Stimulated activated CD4-positive, alpha-beta T cell treated with anti-CD3 and anti-CD28 coated beads, Interleukin-12 subunit alpha, Interleukin-12 subunit beta, amount 100 ng/mL, for 4 hours (primary cell): Measurements from ENCODE around the gene SPRED2.

ENCODE experiments used
- DNase-seq: peaks from one replicate; pipeline ENCODE4 v3.0.0-alpha.2; 2020

The SPRED2 gene

DNA sequence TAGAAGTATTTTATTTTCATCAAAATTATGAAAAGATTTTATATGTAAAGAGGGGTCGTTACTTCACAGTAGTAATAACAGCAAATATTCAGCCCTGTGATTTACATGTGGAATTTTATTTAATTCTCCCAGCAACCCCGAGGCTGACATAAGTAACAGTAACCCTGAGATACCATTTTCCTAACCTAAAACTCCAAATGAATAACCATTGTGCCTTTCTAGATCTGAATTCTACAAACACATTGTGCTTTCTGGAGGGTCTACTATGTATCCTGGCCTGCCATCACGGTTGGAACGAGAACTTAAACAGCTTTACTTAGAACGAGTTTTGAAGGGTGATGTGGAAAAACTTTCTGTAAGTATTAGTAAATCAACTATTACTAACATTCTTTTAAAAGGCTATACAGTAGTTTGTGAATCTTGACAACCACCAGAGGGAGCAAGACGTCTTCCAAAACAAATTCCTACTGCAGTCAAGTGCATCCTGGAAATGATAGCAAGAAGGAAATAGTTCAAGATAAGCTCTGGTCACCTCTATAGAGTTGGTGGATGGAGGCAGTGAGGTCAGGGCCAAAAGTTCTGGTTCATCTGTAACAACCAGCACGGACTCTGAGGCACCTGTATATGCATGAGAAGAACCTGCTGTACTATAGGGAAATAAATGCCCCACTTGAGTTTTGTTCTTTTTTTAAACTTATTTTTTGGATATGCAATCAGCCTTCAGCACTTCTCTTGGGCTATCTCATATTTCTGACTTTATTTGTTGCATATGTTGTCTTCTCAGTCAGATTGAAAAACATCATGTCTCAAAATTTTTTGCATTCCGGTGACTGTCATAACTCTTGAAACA, 167.4 kb downstream of the SPRED2 start:
- DNase-seq = no peak

DNA sequence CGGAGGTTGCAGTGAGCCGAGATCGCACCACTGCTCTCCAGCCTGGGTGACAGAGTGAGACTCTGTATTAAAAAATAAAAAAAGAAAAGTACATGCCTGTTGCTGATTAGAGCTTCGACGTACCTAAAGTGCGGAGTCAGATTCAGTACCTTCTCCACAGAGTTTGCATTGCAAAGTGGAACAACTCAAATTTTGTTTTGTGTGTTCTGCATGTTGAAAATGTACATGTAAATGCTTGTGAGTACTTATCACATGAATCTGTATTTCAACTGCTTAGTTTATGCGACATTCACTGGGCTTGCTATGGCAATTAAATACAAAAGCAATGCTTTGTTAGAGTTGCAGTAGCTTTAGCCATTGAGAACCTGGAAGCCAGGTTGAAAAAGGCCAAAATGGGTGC, 168.4 kb downstream of the SPRED2 start:
- no peak for DNase-seq

DNA sequence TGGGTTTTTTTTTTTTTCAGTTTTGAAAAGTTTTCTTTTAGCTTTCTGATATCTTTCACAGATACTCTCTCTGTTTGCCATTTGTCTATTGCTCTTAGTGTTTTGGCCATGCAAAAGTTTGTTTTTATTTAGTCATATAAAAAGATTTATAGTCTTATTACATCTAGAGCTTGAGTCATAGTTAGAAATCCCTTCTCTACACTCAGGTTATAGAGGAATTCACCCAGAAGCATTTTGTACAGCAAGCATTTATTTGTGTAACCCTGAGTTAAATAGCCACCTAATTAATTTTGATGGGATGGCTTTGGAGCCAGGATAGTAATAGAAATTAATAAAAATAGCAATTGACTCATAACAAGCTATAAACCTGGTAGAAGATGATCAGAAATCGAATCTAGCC, 169.1 kb downstream of the SPRED2 start:
- DNase-seq = no peak

DNA sequence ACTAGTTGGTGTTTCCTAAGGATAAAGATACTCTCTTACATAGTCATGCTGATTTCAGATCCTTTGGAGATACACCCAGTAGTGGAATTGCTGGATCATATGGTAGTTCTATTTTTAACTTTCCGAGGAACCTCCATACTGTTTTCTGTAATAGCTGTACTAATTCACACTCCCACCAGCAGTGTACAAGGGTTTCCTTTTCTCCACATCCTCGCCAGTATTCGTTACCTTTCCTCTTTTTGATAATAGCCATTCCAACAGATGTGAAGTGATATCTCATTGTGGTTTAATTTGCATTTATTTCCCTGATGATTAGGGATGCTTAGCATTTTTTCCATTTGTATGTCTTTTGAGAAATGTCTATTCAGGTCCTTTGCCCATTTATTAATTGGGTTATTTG, 170.7 kb downstream of the SPRED2 start:
- no peak for DNase-seq
